Retina (tissue), 1 donor: ENCODE results near the gene LAMB3.
"Not testable (repeated sequence)": the region's sequence is repeated elsewhere in the genome, so short reads cannot be mapped to it uniquely, and the experiment has no call there.

Experiments used
- DNase-seq: peaks from one replicate; pipeline ENCODE4 v3.0.0-alpha.2; 2016

LAMB3 gene

GRCh38 chr1:209652121-209652735, at the start of gene LAMB3:
LAMB3 (minus strand) TSS chr1:209652425; CDS start chr1:209650944, 1,481 bp downstream.
- DNase-seq, result no peak

GRCh38 chr1:209700686-209701085, 48.5 kb upstream of the LAMB3 start:
- not testable (repeated sequence) for DNase-seq

GRCh38 chr1:209697126-209697525, 44.9 kb upstream of the LAMB3 start:
- DNase-seq, result no peak

- no peak for DNase-seq
These were observed 44.4 kb upstream of the LAMB3 start for GRCh38 chr1:209696673-209697072.

- peak; percentile 59 for DNase-seq
These were observed 40.7 kb upstream of the LAMB3 start for GRCh38 chr1:209692745-209693504.

- DNase-seq, result no peak
These were observed 40.1 kb upstream of the LAMB3 start for GRCh38 chr1:209692296-209692695.

GRCh38 chr1:209691237-209691636, 39.0 kb upstream of the LAMB3 start:
- no peak for DNase-seq

GRCh38 chr1:209689477-209689876, 37.3 kb upstream of the LAMB3 start:
- DNase-seq, result no peak

- DNase-seq, result no peak
These were observed 36.6 kb upstream of the LAMB3 start for GRCh38 chr1:209688746-209689234.

GRCh38 chr1:209686322-209686721, 34.1 kb upstream of the LAMB3 start:
- DNase-seq, result no peak

- DNase-seq, result no peak
These were observed 33.6 kb upstream of the LAMB3 start for GRCh38 chr1:209685821-209686220.

GRCh38 chr1:209678981-209679539, 26.8 kb upstream of the LAMB3 start:
- DNase-seq, result no peak

- peak; percentile 90 for DNase-seq
These were observed 23.4 kb upstream of the LAMB3 start for GRCh38 chr1:209675565-209676154.

GRCh38 chr1:209674957-209675564, 22.8 kb upstream of the LAMB3 start, which contains the start of gene G0S2:
G0S2 (plus strand) TSS chr1:209675412; CDS start chr1:209675685, 273 bp downstream.
- DNase-seq, result no peak

- no peak for DNase-seq
These were observed 21.6 kb upstream of the LAMB3 start for GRCh38 chr1:209673631-209674417.

GRCh38 chr1:209672705-209673630, 20.7 kb upstream of the LAMB3 start:
- DNase-seq, result no peak

GRCh38 chr1:209670441-209671082, 18.3 kb upstream of the LAMB3 start:
- DNase-seq, result no peak

- DNase-seq, result no peak
These were observed 15.5 kb upstream of the LAMB3 start for GRCh38 chr1:209667708-209668107.

GRCh38 chr1:209667103-209667502, 14.9 kb upstream of the LAMB3 start:
- DNase-seq, result no peak

GRCh38 chr1:209662879-209663327, 10.7 kb upstream of the LAMB3 start:
- no peak for DNase-seq
